Left lung (tissue), 10 donors: Measurements from ENCODE around the gene ARPP21. TPM values are rescaled to one million over a fixed set of nuclear protein-coding genes. Genes with fewer than 3 reads are reported as not detected.

ENCODE experiments used
- ATAC-seq: fragments of 200-7000 bp; cut with Tn5 transposase; one replicate; pipeline ENCODE4 v1.9.1; 2020; ENCODE audit warnings: moderate library complexity
- DNase-seq, 4 donors: peaks; one replicate each; pipeline ENCODE4 v3.0.0-alpha.2; 2013 to 2020
- H3K27ac ChIP-seq, 2 donors: fragments of 200-600 bp; sonication (generic) in 1 of 2; one replicate each; pipeline versions ENCODE4 v1.5.0 to v1.8.0; 2020 to 2021
- H3K27me3 ChIP-seq, 2 donors: fragments of 200-600 bp; sonication (generic) in 1 of 2; one replicate each; pipeline versions ENCODE4 v1.5.0 to v1.8.0; 2020 to 2021
- H3K36me3 ChIP-seq, 2 donors: fragments of 200-600 bp; sonication (generic) in 1 of 2; one replicate each; pipeline versions ENCODE4 v1.5.0 to v1.8.0; 2020 to 2021
- H3K4me1 ChIP-seq, 2 donors: fragments of 200-600 bp; one replicate each; pipeline ENCODE4 v1.8.0; 2021
- H3K4me3 ChIP-seq, 2 donors: fragments of 200-600 bp; sonication (generic) in 1 of 2; one replicate each; pipeline versions ENCODE4 v1.5.0 to v1.8.0; 2020 to 2021; ENCODE audit warnings: mild to moderate bottlenecking in 1 of 2
- H3K9me3 ChIP-seq, 2 donors: fragments of 200-600 bp; sonication (generic) in 1 of 2; one replicate each; pipeline versions ENCODE4 v1.5.0 to v1.8.0; 2020 to 2021
- intact Hi-C, 2 donors: fragments of 100-400 bp; cut with DNase I; formaldehyde crosslinking; loops; one replicate each; pipeline versions ENCODE4 v1.11.2 to v1.14.2; 2022
- polyA plus RNA-seq, 6 donors: library from polyadenylated mRNA; unstranded; fragments of 120-200 nt; gene quantifications; one replicate each; pipeline ENCODE4 v1.2.1, GENCODE V29; 2013; ENCODE audit not compliant: insufficient read length in 6 of 6
- total RNA-seq, 2 donors: library from RNA; stranded (reverse); fragmentation: NEBNext Ultra II Directional; extraction: Animal tissue kit (Norgen Biotek cat#: 25700); gene quantifications; one replicate each; pipeline ENCODE4 v1.2.1, GENCODE V29; 2021
- TF ChIP-seq, protein P1 (sequence below), 2 donors: fragments of 200-600 bp; sonication (generic) in 1 of 2; IDR thresholded peaks; one replicate each; pipeline versions ENCODE4 v1.5.0 to v1.8.0; 2021; ENCODE audit warnings: antibody characterized with exemption in 2 of 2
- donor health status: DM: no; HTN: yes; CAD: no.
- donor health status: DM: no; HTN: no; CAD: no.

ARPP21 gene
- total and polyA plus RNA-seq, 8 donors: 0.21 to 0.45 (median 0.27) TPM; not detected in 2

DNA sequence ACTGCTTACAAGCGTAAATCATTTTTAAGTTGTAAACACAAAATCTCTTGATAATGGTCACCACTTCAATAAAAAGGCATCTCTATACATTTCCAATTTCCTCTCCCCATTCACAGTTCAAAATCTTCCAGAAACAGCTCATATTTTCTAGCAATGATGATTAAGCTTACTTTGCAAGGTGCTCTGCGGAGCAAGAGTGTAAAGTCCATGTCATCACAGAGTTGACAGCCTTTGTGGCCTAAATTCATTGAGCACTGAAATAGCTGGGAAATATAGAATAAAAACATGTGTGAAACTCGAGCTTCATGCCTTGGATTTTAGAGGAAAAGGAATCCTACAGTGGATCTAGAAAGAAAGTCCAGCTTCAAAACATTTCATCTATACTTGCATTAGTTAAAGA, 41.8 kb upstream of the ARPP21 start:
- DNase-seq (no peak), ATAC-seq (no peak)
- Histone ChIP-seq H3K4me1 (no peaks in the 10 kb centered on the region), H3K36me3 (no peaks in the 10 kb centered on the region), H3K9me3 (no peaks in the 10 kb centered on the region), H3K27me3 (no peaks in the 10 kb centered on the region), H3K27ac (no peak overlapping the region), H3K4me3 (no peak overlapping the region)
- intact Hi-C loops: no loop called here
- TF ChIP-seq, protein P1, sequence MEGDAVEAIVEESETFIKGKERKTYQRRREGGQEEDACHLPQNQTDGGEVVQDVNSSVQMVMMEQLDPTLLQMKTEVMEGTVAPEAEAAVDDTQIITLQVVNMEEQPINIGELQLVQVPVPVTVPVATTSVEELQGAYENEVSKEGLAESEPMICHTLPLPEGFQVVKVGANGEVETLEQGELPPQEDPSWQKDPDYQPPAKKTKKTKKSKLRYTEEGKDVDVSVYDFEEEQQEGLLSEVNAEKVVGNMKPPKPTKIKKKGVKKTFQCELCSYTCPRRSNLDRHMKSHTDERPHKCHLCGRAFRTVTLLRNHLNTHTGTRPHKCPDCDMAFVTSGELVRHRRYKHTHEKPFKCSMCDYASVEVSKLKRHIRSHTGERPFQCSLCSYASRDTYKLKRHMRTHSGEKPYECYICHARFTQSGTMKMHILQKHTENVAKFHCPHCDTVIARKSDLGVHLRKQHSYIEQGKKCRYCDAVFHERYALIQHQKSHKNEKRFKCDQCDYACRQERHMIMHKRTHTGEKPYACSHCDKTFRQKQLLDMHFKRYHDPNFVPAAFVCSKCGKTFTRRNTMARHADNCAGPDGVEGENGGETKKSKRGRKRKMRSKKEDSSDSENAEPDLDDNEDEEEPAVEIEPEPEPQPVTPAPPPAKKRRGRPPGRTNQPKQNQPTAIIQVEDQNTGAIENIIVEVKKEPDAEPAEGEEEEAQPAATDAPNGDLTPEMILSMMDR (IDR thresholded peaks at IDR 0.05): no peak

DNA sequence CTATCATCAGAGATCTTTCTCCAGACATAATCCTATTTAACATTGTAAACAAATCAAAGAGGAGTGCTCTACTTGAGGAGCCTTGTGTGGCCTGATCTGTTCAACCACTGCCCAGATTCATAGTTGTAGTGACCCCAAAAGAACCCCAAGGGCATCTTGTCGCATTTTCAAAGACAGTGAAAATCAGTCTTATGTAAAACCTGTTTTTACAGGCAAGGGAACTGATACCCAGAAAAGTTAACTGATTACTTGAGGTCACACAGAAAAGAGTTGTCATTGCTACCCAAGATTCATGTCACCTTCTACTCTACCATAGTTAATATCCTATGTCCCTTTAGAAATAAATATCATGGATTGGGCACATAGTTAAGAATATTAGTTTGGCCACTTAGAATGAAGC, 40.5 kb upstream of the ARPP21 start:
- intact Hi-C loops: no loop called here
- TF ChIP-seq, protein P1 (IDR thresholded peaks at IDR 0.05): no peak
- H3K4me3 ChIP-seq: no peak overlapping the region
- H3K36me3 ChIP-seq: no peaks in the 10 kb centered on the region
- no peaks in the 10 kb centered on the region for H3K9me3 ChIP-seq
- DNase-seq: no peak
- no peak overlapping the region for H3K27ac ChIP-seq
- no peaks in the 10 kb centered on the region for H3K4me1 ChIP-seq
- H3K27me3 ChIP-seq: no peaks in the 10 kb centered on the region
- ATAC-seq: no peak

DNA sequence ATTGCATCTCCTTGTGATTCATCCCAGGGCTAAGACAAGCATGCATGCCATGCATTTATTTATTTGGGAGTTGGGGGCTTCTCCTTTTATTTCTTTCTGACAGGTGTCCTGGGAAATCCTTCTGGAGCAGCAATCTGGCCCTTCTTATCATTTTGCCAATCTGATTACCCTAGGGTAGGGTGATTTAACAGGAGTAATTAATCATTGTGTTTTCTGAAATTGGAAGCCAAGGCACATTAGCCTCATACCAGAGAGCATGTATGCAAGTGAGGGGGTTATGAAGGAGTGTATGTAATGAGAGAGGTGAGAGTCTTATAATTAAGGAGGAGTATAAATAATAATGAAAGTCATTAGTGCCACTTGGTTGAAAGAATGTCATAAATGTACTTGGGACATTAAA, 37.4 kb upstream of the ARPP21 start:
- no peak for DNase-seq
- Histone ChIP-seq H3K4me3 (no peak overlapping the region), H3K36me3 (no peaks in the 10 kb centered on the region), H3K27me3 (no peaks in the 10 kb centered on the region), H3K4me1 (no peaks in the 10 kb centered on the region), H3K9me3 (peaks cover 0 to 6% of the 10 kb centered on the region in 2 donors), H3K27ac (no peak overlapping the region)
- TF ChIP-seq, protein P1 (IDR thresholded peaks at IDR 0.05): no peak
- no peak for ATAC-seq
- intact Hi-C loops: no loop called here

DNA sequence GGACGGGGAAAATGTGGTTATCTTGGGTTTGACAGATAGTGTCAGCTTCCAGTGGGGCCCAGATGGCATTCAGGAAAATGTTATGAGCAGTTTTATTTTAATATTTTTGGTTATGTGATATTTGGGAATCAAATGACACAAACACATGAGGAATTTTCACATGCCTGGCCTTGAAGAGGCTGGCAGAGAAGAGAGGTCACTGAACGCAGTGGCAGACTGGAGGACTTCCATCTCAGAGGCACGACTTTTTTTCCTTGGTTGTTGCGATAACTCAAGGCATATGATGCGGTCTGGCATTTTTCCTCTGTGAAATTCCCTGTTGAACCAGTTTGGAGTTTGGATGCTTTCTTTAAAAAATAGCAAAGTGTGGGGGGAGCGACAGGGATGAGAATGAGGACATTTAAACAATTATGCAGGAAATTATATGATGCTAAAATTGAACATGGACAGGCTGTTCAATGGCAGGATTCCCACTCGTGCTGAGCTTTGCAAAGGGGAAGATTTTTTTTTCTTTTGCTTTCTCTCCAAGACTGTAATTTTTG, 36.9 kb upstream of the ARPP21 start:
- TF ChIP-seq, protein P1 (IDR thresholded peaks at IDR 0.05): no peak
- Histone ChIP-seq H3K36me3 (no peaks in the 10 kb centered on the region), H3K4me1 (no peaks in the 10 kb centered on the region), H3K27me3 (no peaks in the 10 kb centered on the region), H3K9me3 (peaks cover 0 to 8% of the 10 kb centered on the region in 2 donors), H3K4me3 (no peak overlapping the region), H3K27ac (no peak overlapping the region)
- ATAC-seq: no peak
- intact Hi-C loops: no loop called here
- DNase-seq: no peak

DNA sequence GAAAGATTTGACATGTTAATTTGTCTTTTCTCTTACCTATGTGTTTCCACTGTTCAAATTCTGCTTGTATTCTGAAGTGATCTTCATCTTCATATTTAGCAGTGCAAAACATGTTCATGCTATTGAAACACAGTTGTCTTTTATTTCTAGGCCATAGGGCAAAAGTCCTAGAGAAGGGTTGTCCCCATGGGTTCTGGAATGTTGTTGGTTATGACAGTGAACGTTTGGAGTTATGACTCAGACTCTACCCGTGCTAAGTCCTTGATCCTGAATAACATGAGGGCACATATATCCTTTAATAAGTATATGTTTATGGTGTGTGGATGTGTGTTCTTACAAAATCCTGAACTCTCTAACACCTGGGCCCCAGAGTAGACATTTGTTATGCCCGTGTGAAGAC, 23.0 kb upstream of the ARPP21 start:
- Histone ChIP-seq H3K4me1 (no peaks in the 10 kb centered on the region), H3K9me3 (peaks cover 0 to 6% of the 10 kb centered on the region in 2 donors), H3K27ac (no peak overlapping the region), H3K36me3 (no peaks in the 10 kb centered on the region), H3K27me3 (no peaks in the 10 kb centered on the region), H3K4me3 (no peak overlapping the region)
- ATAC-seq (no peak), DNase-seq (no peak)
- intact Hi-C loops: no loop called here
- TF ChIP-seq, protein P1 (IDR thresholded peaks at IDR 0.05): no peak
